NCI-H128 (cell line): ENCODE data around the gene SELENOM.
"Not testable (repeated sequence)": the region's sequence is repeated elsewhere in the genome, so short reads cannot be mapped to it uniquely, and the experiment has no call there.

Experiments used
- DNase-seq: peaks from one replicate; lab custom pipeline; 2025; ENCODE audit not compliant: unreplicated experiment; lab: John Stamatoyannopoulos, UW

SELENOM gene

DNA sequence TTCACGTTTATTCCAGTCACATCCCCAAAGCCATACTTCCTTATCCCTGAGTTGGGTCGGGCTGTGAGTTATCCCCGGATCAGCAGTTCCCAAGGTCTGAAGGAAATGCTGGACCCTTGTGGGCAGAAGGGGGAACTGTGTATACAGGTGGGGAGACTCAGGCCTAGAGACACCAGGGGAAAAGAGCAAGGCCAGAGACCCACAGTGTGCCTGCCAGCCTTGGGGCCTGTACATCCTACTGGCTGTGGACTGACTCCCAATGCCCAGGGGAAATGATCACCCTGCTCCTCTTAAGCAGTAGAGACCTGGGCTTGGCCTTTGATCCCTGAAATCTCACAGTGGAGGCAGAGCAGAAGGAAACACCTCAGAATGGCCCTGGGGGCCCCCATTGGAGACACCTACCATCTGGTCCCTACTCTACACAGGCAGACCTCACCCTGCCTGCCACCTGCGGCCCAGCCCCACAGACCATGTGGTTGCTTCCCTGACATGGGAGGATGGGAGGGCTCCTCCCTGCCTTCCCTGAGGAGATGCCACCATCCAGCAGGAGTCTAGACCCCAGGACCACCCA is 1.3 kb downstream of the SELENOM start:
- no peak for DNase-seq

GRCh38 chr22:31105282-31105929 is 2.0 kb downstream of the SELENOM start:
- DNase-seq, result no peak

DNA sequence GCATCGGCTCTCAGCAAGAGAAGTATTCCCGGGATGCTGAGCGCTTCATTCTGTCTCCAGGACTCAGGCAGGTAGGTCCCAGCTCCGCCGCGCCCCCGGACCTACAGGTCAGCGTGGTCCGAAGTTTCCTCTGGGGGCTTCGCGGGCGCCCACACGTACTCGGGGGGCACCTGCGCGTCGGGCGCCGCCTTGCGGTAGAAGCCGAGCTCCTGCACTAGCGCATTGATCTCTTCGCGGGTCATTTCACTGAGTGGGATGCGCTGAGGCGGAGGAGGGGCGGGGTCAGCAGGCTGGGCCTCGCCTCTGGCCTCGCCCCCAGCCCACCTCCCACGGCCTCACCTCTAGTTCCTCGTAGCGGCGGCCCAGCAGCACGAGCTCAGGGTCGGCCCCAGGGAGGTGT is 2.5 kb downstream of the SELENOM start:
- DNase-seq, result no peak

- DNase-seq, result no peak
Measured at GRCh38 chr22:31103899-31104694, 3.3 kb downstream of the SELENOM start.

DNA sequence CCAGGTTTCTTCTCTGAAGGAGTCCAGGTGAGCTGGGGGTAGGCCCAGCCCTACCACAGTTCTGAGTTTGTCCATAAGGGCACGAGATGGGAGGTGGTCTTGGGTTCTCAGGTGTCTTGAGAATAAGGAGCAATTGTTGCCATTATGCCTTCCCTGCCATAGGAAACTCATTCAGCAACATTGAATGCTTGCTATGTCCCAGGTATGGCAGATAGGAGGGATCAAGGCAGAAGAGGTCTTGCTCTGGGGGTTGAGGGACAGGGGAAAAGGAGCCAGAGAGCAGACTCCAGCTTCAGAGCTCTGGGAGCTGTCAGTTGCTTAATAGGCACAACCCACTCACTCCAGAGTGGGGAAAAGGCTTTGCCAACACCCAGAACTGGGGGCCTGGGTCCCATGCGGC is 4.3 kb downstream of the SELENOM start:
- DNase-seq, result no peak

GRCh38 chr22:31102441-31103081 is 4.8 kb downstream of the SELENOM start:
- no peak for DNase-seq

- no peak for DNase-seq
Measured at GRCh38 chr22:31100762-31101525, 6.4 kb downstream of the SELENOM start.

- no peak for DNase-seq
Measured at GRCh38 chr22:31099841-31100761, 7.3 kb downstream of the SELENOM start.

GRCh38 chr22:31099386-31099785 is 8.0 kb downstream of the SELENOM start:
- no peak for DNase-seq

- no peak for DNase-seq
Measured at GRCh38 chr22:31098632-31099110, 8.7 kb downstream of the SELENOM start.

DNA sequence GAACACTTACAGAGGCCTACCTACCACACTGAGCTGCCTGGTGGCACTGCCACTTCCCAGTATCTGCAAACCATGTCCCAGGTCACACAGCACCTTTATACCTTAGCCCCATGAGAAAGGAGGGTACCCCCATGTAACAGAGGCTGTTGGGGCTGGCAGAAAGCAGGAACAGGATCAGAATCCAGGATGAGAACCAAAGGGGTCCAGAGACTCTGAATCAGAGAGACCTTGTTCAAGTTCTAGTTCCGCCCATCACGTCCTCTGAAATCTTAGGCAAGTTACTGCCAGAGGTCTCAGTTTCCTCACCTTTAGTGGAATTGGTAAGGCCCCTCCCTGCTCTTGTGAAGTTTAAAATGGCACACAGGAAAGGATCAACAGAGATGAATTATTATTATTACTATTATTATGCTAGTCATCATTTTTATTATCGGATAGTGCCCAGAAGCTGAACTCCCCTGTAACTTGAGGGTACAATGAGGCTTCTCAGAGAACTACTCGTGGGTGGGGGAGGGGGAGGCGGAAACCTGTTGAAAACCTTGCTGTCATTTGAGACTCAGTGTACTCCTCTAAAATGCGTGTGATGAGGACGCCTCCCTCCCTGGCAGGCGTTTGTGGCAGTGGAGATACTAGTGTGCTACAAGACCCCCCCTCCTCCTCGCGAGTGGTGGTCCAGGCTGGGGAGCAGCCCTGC is 9.3 kb downstream of the SELENOM start:
- no peak for DNase-seq

GRCh38 chr22:31097539-31097938 is 9.8 kb downstream of the SELENOM start:
- DNase-seq, result not testable (repeated sequence)

DNA sequence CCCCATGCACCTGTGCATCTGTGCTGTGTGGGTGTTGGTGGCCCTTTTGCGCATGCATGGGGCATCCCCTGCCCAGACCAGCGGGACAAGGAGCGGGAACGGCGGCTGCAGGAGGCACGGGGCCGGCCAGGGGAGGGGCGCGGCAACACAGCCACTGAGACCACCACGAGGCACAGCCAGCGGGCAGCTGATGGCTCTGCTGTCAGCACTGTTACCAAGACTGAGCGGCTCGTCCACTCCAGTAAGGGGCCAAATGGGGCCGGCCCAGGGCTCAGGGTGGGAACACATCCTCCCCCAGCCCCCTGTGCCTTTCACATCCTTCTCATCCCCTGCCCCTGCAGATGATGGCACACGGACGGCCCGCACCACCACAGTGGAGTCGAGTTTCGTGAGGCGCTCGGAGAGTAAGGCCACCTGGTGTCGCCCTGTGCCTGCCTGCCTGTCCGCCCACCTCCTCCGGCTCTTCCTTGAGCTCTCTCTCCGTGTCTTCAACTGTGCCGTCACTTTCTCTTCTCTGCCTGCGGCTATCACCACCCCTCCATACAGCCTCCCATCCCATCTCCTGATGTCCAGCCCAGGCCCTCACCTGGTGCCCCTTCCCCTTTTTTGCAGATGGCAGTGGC is 10.6 kb downstream of the SELENOM start:
- DNase-seq, result no peak

- DNase-seq, result no peak
Measured at GRCh38 chr22:31095637-31096249, 11.6 kb downstream of the SELENOM start.

- no peak for DNase-seq
Measured at GRCh38 chr22:31094741-31095140, 12.6 kb downstream of the SELENOM start.

GRCh38 chr22:31094021-31094551 is 13.3 kb downstream of the SELENOM start:
- no peak for DNase-seq

DNA sequence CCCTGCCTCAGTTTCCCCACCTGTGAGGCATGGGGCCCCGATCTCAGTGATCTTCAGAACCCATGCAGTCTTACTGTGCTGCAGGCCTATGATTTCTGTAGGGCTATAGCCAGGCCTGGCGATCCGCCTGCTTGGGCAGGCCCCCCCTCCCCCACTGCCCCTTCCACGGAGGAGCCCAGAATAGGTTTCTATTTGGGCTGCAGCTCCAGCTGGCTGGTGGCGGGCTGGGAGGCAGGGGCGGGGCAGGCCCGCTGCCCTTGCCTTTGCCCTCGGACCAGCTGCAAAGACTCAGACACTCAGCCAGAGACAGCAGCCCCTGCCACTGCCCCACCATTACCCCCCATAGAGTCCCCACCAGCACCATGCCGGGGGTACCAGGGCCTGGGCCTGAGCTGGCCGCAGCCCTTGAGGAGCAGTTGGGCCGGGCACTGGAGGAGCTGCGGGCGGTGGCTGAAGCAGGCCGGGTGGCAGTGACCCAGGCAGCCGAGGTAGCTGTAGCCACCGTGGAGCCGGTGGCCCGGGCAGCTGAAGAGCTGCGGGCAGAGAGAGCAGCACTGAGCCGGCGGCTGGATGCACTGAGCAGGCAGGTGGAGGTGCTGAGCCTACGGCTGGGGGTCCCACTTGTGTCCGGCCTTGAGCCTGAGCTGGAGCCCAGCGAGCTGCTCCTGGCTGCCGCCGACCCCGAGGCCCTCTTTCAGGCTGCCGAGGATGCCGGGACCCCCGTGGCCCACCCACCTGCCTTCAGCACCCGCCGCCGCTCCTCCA is 14.1 kb downstream of the SELENOM start:
- no peak for DNase-seq
